H1 (cell line): Measurements from ENCODE around the gene AKR1C2.
"Not testable (repeated sequence)": the region's sequence is repeated elsewhere in the genome, so short reads cannot be mapped to it uniquely, and the experiment has no call there.

Source experiments
- CEBPB ChIP-seq: IDR thresholded peaks from 2 replicates; pipeline ENCODE4 v1.6.1; 2012; ENCODE audit warnings: low read depth, low read length
- CHD2 ChIP-seq: IDR thresholded peaks from 2 replicates; pipeline ENCODE4 v1.6.1; 2012; ENCODE audit warnings: low read length, improper control_type of control experiment
- EP300 ChIP-seq, 2 experiments: IDR thresholded peaks; 1 replicate in 1 of 2; 2 replicates in 1 of 2; pipeline ENCODE4 v1.6.1; 2011 to 2012; ENCODE audit warnings: low read depth in 2 of 2, low read length in 2 of 2, mild to moderate bottlenecking in 2 of 2, borderline replicate concordance in 1 of 2, inconsistent platforms in 1 of 2, moderate library complexity in 1 of 2
- GTF2F1 ChIP-seq: IDR thresholded peaks from 2 replicates; pipeline ENCODE4 v1.6.1; 2012; ENCODE audit warnings: low read depth, low read length, improper control_type of control experiment, borderline replicate concordance
- KDM5A ChIP-seq: fragments of 200-600 bp; IDR thresholded peaks from 2 replicates; pipeline ENCODE4 v1.7.1; 2012; ENCODE audit warnings: mild to moderate bottlenecking, low read length, inconsistent platforms, mixed read lengths
- TF ChIP-seq, protein P1 (sequence below), 3 experiments: IDR thresholded peaks; 1 replicate in 2 of 3; 2 replicates in 1 of 3; pipeline versions ENCODE4 v1.5.1 to v1.6.1; 2011; ENCODE audit warnings: low read length in 3 of 3, mild to moderate bottlenecking in 3 of 3, inconsistent platforms in 2 of 3, low read depth in 1 of 3, moderate library complexity in 1 of 3; ENCODE audit not compliant: insufficient read depth in 1 of 3; ENCODE audit errors: control extremely low read depth in 1 of 3

- not testable (repeated sequence) for TF ChIP-seq CHD2; EP300 (IDR thresholded peaks at IDR 0.05; ENCODE audit: borderline replicate concordance in 1 of 2, low read depth in 2 of 2, low read length in 2 of 2); CEBPB; GTF2F1; KDM5A
- TF ChIP-seq, protein P1, sequence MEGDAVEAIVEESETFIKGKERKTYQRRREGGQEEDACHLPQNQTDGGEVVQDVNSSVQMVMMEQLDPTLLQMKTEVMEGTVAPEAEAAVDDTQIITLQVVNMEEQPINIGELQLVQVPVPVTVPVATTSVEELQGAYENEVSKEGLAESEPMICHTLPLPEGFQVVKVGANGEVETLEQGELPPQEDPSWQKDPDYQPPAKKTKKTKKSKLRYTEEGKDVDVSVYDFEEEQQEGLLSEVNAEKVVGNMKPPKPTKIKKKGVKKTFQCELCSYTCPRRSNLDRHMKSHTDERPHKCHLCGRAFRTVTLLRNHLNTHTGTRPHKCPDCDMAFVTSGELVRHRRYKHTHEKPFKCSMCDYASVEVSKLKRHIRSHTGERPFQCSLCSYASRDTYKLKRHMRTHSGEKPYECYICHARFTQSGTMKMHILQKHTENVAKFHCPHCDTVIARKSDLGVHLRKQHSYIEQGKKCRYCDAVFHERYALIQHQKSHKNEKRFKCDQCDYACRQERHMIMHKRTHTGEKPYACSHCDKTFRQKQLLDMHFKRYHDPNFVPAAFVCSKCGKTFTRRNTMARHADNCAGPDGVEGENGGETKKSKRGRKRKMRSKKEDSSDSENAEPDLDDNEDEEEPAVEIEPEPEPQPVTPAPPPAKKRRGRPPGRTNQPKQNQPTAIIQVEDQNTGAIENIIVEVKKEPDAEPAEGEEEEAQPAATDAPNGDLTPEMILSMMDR (IDR thresholded peaks at IDR 0.05; ENCODE audit: control extremely low read depth in 1 of 3, insufficient read depth in 1 of 3, low read depth in 1 of 3, low read length in 3 of 3): not testable (repeated sequence)
These were observed 15.5 kb downstream of the AKR1C2 start for GRCh38 chr10:4988000-4988641.
